NCI-H69 (cell line): Measurements from ENCODE around the gene ARHGDIB.

Experiments
- DNase-seq: peaks from one replicate; lab custom pipeline; 2025; lab: John Stamatoyannopoulos, UW

The ARHGDIB gene

GRCh38 chr12:14982991-14983390, 21.6 kb upstream of the ARHGDIB start:
- no peak for DNase-seq

GRCh38 chr12:14982562-14982961, 21.2 kb upstream of the ARHGDIB start:
- no peak for DNase-seq

GRCh38 chr12:14981049-14981448, 19.6 kb upstream of the ARHGDIB start:
- DNase-seq: no peak

GRCh38 chr12:14979468-14979867, 18.1 kb upstream of the ARHGDIB start:
- no peak for DNase-seq

DNA sequence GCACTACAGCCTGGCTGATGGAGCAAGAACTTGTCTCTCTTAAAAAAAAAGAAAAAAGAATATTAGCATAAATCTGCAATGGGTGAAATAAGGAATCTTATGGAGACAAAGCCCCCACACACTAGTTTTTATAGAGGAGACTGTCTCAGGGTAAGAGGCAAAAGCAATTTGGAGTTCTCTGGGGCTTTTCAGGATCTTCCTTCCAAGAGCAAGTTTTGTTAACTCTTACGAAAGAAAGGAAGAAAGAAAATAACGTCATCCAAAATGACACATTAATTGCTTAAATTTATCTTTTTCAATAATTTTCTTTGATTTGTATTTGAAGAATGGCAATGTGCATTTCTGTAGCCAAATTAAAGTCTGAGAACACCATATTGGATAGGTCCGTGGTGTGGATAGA, 15.3 kb upstream of the ARHGDIB start:
- DNase-seq: no peak

DNA sequence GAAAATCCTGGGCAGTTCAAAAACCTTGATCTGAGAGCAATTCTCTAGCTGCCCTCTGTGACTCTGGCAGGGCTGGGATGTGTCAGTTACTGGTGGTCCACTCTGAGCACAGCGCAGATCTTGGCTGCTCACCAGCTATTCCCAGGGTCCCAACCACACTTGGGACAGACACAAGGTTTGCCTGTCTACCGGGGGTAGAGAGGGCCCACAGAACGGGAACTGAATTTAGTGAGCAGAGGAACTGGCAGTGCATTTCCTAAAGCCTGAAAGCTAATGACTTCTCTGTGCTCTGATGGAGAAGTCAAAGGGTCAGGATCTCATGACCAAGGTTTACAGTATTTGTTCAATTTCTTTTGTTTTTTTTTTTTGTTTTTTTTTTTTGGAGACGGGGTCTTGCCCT, 14.1 kb upstream of the ARHGDIB start:
- DNase-seq: no peak

DNA sequence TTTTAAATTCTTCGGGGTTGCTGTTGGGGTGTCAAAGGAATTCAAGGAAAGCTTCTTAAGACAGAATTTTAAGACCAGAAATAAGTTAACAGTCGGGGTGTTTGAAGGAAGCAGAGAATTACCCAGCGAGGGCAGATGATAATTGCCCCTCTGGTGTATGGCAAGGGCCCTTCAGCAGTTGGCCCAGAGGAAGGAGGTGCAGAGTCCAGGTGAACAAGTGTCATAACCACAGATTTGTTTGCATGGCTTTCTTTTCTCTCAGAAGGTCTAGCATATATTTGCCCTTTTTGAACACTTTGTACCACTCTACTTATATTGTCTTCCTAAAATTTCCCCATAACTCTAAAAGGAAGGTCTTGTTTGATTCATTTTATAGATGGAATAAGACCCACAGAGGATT, 13.2 kb upstream of the ARHGDIB start:
- no peak for DNase-seq

DNA sequence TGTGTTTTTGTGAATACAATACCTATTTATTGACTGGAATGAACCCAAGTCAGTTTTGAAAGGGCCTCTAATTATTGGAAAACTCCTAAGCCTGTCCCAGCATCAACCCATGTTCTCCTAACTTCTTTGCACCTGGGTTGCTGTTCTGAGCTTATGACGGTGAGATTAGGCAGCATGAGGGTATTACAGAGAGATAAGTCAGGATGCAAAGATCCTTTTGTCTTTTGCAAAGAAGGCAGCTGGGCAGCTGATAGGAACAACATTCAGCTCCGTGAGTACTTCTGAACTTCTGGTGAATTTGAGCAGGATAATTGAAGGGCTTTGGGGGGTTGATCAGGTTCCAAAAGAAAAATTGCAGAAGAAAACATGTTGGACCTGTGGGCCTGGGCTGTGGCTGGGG, 11.4 kb upstream of the ARHGDIB start, which contains the start of gene PDE6H:
TSS of gene PDE6H (plus strand) at position 227 of the 400 bp plus-strand sequence. CDS start 4,971 bp downstream, outside the sequence.
- no peak for DNase-seq

- DNase-seq: no peak
Observed at GRCh38 chr12:14970473-14970872, 9.1 kb upstream of the ARHGDIB start.

DNA sequence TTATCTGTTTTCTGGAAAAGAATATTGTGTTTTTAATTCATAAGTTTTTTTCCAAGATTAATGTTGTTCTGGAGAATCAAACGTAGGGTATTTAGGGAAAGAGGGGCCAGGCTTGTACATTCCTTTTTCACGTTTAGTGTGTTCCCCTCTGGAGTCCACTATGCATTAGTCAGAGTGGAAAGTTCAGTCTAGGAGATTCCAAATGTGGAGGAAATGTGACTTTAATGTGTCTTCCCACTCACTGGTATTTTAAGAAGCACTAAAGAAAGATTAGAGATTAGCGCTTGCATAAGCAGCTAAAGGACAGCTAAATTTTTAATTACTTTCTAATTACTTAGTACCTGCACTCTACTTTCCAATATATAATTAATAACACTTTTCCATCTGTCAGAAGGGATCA, 7.1 kb upstream of the ARHGDIB start:
- no peak for DNase-seq

GRCh38 chr12:14965221-14965620, 3.8 kb upstream of the ARHGDIB start:
- no peak for DNase-seq

- no peak for DNase-seq
Observed at GRCh38 chr12:14964406-14964805, 3.0 kb upstream of the ARHGDIB start.

DNA sequence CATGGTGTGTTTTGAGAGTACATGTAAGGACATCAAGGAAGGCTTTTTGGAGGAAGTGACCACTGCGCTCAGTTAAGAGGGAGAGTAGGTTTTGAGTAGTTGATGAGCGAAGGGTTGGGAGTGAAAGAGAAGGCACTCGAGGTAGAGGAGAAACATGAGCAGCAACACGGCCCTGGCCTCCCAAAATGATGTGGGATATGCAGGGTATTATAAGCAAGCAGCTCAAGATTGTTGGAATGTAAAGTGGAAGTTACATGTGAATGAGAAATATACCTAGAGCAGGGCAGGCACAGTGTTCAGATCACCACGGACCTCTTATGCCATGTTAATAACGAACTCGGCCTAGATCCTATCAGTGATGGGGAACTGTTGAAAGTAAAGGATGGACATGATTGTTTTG, 2.1 kb upstream of the ARHGDIB start:
- DNase-seq: no peak

DNA sequence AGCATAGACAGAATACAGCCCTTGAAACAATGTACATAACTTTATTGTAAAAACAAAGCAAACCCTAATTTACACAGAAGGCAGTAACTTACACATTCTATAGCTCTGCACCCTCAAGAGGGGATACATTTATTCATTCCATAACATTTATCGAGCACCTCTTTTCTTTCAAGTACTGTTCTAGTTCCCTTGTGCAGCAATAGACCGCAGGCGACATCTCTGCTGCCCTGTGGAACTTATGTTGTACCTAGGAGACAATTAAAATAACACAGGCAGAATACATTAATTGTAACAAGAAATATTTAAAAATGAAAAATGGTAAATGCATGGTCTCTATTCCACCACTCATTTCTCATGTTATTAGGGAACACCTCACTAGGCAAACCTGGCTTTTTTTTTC, 1.4 kb upstream of the ARHGDIB start:
- no peak for DNase-seq

DNA sequence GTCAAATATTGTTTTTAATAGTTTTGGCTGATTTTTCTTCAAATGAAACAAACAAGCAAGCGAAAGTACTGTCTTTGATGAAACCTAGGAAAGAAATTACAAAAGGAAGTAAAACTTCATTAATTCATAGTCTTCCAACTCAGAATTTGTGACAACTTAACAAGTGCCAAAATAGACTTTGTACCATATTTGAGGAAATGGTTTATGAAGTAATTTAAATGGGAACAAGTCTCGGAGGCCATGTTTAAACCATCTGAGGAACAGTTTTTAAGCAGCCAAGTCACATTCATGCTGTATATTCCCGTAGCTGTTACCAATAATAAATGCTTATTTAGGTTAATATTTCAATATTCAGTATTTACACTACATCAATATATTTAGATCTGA, 745 bp upstream of the ARHGDIB start:
- DNase-seq: no peak

- no peak for DNase-seq
Observed at GRCh38 chr12:14960548-14961465, 594 bp downstream of the ARHGDIB start.

- no peak for DNase-seq
Observed at GRCh38 chr12:14959916-14960496, 1.4 kb downstream of the ARHGDIB start.

DNA sequence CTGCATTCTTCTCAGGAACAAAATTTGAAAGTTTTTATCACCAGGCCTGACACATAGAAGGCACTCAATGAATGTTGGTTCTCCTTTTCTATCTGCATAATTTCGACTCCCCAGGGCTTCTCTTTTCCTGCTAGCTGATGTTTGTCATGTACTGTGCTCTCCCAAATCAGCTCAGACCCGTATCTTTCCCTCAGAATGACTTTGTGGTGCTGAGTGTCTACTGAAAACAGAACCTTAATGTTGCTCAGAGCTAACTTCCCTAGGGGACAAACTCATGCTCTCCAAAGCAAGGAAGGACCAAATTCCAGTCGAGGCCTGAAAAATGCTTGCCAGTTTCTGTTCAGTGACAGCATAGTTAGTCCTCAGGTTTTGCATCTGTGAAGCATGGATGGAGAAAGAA, 1.9 kb downstream of the ARHGDIB start:
- DNase-seq: no peak

DNA sequence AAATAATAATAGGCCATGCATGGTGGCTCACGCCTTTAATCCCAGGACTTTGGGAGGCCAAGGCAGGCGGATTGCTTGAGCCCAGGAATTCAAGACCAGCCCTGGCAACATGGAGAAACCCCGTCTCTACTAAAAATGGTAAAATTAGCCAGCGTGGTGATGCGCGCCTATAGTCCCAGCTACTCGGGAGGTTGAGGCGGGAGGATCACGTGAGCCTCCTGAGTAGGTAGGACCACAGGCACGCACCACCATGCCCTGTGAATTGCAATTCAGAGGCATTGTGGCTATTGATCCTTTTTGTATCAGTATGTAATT, 2.3 kb downstream of the ARHGDIB start:
- DNase-seq: no peak

DNA sequence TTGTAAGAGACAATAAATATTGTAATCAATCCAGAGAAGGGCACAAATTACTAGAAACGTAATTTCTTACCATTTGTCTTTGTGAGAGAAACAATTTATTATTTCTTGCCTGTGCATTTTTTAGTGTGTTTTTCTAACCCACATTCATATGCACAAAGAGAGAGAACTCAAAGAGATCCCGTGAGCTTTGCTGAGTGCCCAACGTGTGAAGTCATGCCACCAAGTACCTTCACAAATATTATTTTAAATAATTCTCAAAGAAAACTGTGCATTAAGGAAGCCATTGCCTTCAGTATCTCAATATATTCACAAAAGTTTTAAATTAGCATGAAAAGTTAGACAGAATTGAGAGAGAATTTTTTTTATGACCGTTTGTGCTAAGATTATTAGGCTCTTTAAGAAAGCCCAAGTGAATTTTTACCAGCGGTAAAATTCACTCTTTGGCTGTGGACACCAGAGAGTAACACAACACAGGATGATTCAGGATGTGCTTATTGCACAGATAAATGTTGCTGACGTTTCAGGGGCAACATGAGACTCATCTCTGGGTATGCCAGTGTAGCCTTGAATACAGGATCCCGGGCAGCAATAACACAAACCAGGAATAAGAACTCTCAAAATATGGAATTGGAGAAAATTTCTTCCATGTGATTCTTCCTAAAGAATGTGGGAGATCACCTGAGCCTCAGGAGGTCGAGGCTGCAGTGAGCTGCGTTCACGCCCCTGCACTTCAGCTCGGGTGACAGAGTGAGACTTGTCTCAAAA, 2.9 kb downstream of the ARHGDIB start:
- no peak for DNase-seq

DNA sequence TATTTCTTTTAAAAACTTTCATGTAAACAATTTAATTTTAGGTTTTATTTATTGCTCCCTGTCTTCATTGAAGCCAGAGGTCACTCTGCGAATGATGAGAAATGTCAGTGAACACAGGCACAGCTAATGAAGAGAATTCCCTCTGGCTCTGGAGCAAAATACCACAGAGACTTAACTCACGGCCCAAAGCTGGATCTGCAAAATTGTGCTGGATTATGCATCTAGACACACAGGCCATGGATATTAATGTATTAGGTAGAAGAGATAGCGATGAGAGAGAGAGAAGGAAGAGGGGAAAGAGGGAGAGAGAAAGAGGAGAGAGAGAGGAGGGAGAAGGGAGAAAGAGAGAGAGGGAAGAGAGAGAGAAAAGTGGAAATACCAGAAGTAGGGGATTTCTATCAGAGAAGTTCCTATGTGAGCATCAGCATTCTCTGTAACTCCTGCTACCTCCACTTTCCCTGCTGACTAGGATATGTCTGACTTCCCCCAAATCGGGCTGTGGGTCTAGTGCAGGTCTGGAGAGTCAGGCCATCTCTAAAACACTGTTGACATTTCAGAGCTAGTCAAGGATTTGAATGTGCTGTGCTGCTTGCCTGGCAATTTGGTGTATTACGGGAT, 3.7 kb downstream of the ARHGDIB start:
- no peak for DNase-seq

DNA sequence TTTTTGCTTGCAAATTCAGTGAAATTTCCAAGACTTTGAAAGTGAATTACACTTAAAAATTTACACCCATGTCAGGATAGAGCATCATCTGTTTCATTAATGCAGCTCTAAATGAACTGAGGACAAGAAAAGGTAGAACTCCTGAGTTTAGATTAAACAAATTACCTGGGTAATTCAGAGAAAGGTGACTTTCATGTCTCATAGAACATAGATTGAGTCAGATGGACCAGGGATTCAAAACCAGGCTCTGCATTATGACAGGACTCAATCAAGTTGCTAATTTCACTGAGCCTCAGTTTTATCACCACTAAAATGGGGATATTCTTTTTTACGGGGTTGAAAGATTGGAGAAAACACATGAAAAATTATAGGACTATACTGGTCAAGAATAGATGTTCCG, 4.5 kb downstream of the ARHGDIB start:
- DNase-seq: no peak
